A673 (cell line): ENCODE measurements around the gene KIF12. TPM values are rescaled to one million over a fixed set of nuclear protein-coding genes. Genes with fewer than 3 reads are reported as not detected.

Source experiments
- BruUV-seq: library from RNA; stranded (reverse); fragments of 400-500 nt; replicated peaks from 2 replicates; lab custom pipeline; 2021; lab: Mats Ljungman, UMichigan
- CTCF ChIA-PET: fragments of 300-600 bp; sonication (Branson Sonifier 250); formaldehyde crosslinking; loops from one replicate; lab custom pipeline; 2022; ENCODE audit warnings: antibody characterized with exemption; lab: Charles Lee
- POLR2A ChIA-PET: fragments of 300-600 bp; sonication (Branson Sonifier 250); formaldehyde crosslinking; loops from one replicate; lab custom pipeline; 2022; ENCODE audit warnings: antibody characterized with exemption; ENCODE audit not compliant: low non-redundant PET; lab: Charles Lee
- DNase-seq: peaks from one replicate; pipeline ENCODE4 v3.0.0-alpha.2; 2015; ENCODE audit warnings: low spot score
- H3K27ac ChIP-seq: fragments of 200-600 bp; sonication (generic); 2 replicates; pipeline ENCODE4 v1.5.1; 2016; ENCODE audit warnings: mixed run types, low read depth, mild to moderate bottlenecking, mixed read lengths, antibody characterized with exemption, low read length; ENCODE audit not compliant: poor library complexity, severe bottlenecking
- H3K27me3 ChIP-seq: fragments of 200-600 bp; sonication (generic); replicated peaks from 2 replicates; pipeline ENCODE4 v1.6.1; 2017; ENCODE audit warnings: mixed run types, low read depth, mild to moderate bottlenecking, mixed read lengths, antibody characterized with exemption, low read length; ENCODE audit not compliant: insufficient read depth, poor library complexity
- H3K36me3 ChIP-seq: fragments of 200-600 bp; sonication (generic); 2 replicates; pipeline ENCODE4 v1.6.1; 2016; ENCODE audit warnings: mixed run types, mild to moderate bottlenecking, mixed read lengths, antibody characterized with exemption, low read length; ENCODE audit not compliant: insufficient read depth, poor library complexity, severe bottlenecking
- H3K4me1 ChIP-seq: fragments of 200-600 bp; sonication (generic); 2 replicates; pipeline ENCODE4 v1.6.1; 2017; ENCODE audit warnings: mixed run types, mild to moderate bottlenecking, mixed read lengths, antibody characterized with exemption, low read length; ENCODE audit not compliant: insufficient read depth, poor library complexity, severe bottlenecking
- H3K4me3 ChIP-seq: fragments of 200-600 bp; sonication (generic); 2 replicates; pipeline ENCODE4 v1.5.1; 2016; ENCODE audit warnings: low read depth, mixed run types, mild to moderate bottlenecking, mixed read lengths, low read length; ENCODE audit not compliant: poor library complexity, severe bottlenecking
- H3K9me3 ChIP-seq: fragments of 200-600 bp; sonication (generic); 2 replicates; pipeline ENCODE4 v1.6.1; 2016; ENCODE audit warnings: mixed run types, low read depth, mild to moderate bottlenecking, mixed read lengths, antibody characterized with exemption, low read length; ENCODE audit not compliant: poor library complexity, severe bottlenecking
- CTCF ChIP-seq: fragments of 300-800, 200-600 bp; sonication (generic); conservative IDR thresholded peaks from 2 replicates; pipeline ENCODE4 v1.5.1; 2017; ENCODE audit warnings: low read depth, mild to moderate bottlenecking, antibody characterized with exemption, low read length, moderate library complexity, mixed read lengths
- EZH2 ChIP-seq: fragments of 200-600 bp; sonication (generic); IDR thresholded peaks from 2 replicates; pipeline ENCODE4 v1.6.1; 2017; ENCODE audit warnings: borderline replicate concordance, low read depth, mild to moderate bottlenecking, mixed read lengths, antibody characterized with exemption, low read length; ENCODE audit not compliant: poor library complexity, severe bottlenecking
- intact Hi-C: fragments of 100-400 bp; cut with micrococcal nuclease; formaldehyde crosslinking; loops from one replicate; pipeline ENCODE4 v1.10.0; 2022; ENCODE audit not compliant: unreplicated experiment
- total RNA-seq: library from RNA; stranded (reverse); gene quantifications from 2 replicates; pipeline ENCODE4 v1.2.3, GENCODE V29; 2021

Gene KIF12
- total RNA-seq, 1 experiment from 2014 or later: not detected

- intact Hi-C loops: no loop called here
- TF ChIP-seq CTCF (no peak), EZH2 (no peak)
- no TSS peak for BruUV-seq
- CTCF ChIA-PET: no interaction called here
- no peaks in the 10 kb centered on the region for H3K4me1 ChIP-seq
- peaks cover 3% of the 10 kb centered on the region for H3K27me3 ChIP-seq
- H3K27ac ChIP-seq: no peak overlapping the region
- POLR2A ChIA-PET: no interaction called here
- H3K36me3 ChIP-seq: no peaks in the 10 kb centered on the region
- no peak for DNase-seq
- no peaks in the 10 kb centered on the region for H3K9me3 ChIP-seq
- H3K4me3 ChIP-seq: no peak overlapping the region
Measured at GRCh38 chr9:114132550-114132918, 33.4 kb upstream of the KIF12 start.

GRCh38 chr9:114131808-114132549 lies 32.9 kb upstream of the KIF12 start:
- POLR2A ChIA-PET: no interaction called here
- no peaks in the 10 kb centered on the region for H3K36me3 ChIP-seq
- BruUV-seq: no TSS peak
- intact Hi-C loops: no loop called here
- H3K4me3 ChIP-seq: no peak overlapping the region
- DNase-seq: no peak
- H3K4me1 ChIP-seq: no peaks in the 10 kb centered on the region
- H3K9me3 ChIP-seq: no peaks in the 10 kb centered on the region
- peaks cover 3% of the 10 kb centered on the region for H3K27me3 ChIP-seq
- CTCF ChIA-PET: no interaction called here
- no peak overlapping the region for H3K27ac ChIP-seq
- no peak for TF ChIP-seq EZH2
- TF ChIP-seq CTCF: no peak

- peaks cover 3% of the 10 kb centered on the region for H3K27me3 ChIP-seq
- no peak for DNase-seq
- TF ChIP-seq EZH2 (no peak), CTCF (no peak)
- POLR2A ChIA-PET: no interaction called here
- no peak overlapping the region for H3K4me3 ChIP-seq
- intact Hi-C loops: no loop called here
- CTCF ChIA-PET: no interaction called here
- no peaks in the 10 kb centered on the region for H3K9me3 ChIP-seq
- H3K36me3 ChIP-seq: no peaks in the 10 kb centered on the region
- no peaks in the 10 kb centered on the region for H3K4me1 ChIP-seq
- H3K27ac ChIP-seq: no peak overlapping the region
- no TSS peak for BruUV-seq
Measured at GRCh38 chr9:114130624-114131277, 31.7 kb upstream of the KIF12 start.
